NT2/D1 (cell line): ENCODE measurements around the gene SPAG17.

Experiments
- SUZ12 ChIP-seq: IDR thresholded peaks from 2 replicates; pipeline ENCODE4 v1.6.1; 2011; ENCODE audit not compliant: insufficient read length, insufficient read depth; ENCODE audit errors: extremely low read depth
- YY1 ChIP-seq: IDR thresholded peaks from 2 replicates; pipeline ENCODE4 v1.6.1; 2011; ENCODE audit not compliant: insufficient read length, insufficient read depth

GRCh38 chr1:118206966-118207365 is 21.9 kb upstream of the SPAG17 start:
- TF ChIP-seq SUZ12 (no peak), YY1 (no peak)
